Thyroid gland (tissue), 4 donors: ENCODE data around the gene CD38.

ENCODE experiments used
- CTCF ChIP-seq, 6 experiments: fragments of 200-600 bp in 3 of 6; fragments of 450-650 bp in 3 of 6; sonication (generic) in 3 of 6; IDR thresholded peaks; one replicate each; pipeline ENCODE4 v1.5.1; 2016 to 2019; ENCODE audit warnings: antibody characterized with exemption in 6 of 6, mild to moderate bottlenecking in 2 of 6, inconsistent platforms in 1 of 6, moderate library complexity in 1 of 6
- POLR2A ChIP-seq, 2 donors: fragments of 450-650 bp; IDR thresholded peaks; one replicate each; pipeline ENCODE4 v1.6.1; 2017; ENCODE audit warnings: antibody characterized with exemption in 2 of 2, mild to moderate bottlenecking in 2 of 2, moderate library complexity in 1 of 2

DNA sequence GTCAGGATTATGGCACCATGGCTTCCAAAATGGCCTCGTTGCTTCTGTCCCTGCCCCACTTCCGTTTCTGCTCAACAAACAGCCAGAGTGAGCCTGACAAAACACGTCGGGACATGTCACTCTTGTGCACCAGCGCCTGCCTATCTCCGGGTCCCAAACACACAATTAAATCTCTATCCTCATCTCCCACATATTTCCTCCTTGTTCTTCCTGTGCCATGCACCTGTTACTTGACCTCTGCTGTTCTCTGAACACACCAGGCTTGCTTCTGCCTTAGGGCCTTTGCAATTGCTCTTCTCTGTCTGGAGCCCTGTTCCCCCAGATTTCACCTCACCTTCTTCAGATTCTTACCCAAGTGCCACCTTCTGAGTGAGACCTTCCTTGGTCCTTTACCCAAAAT lies 12.7 kb upstream of the CD38 start:
- TF ChIP-seq CTCF (IDR thresholded peaks at IDR 0.05) (no peak), POLR2A (IDR thresholded peaks at IDR 0.05) (no peak)
